WTC11 (cell line): ENCODE results near the gene VIT. TPM values are rescaled to one million over a fixed set of nuclear protein-coding genes. Genes with fewer than 3 reads are reported as not detected.

Source experiments
- ATAC-seq: fragments of 200-7000 bp; cut with Tn5 transposase; 2 replicates; pipeline ENCODE4 v1.10.0; 2021; ENCODE audit warnings: mild to moderate bottlenecking, moderate library complexity
- CTCF ChIA-PET: fragments of 300-600 bp; sonication (Branson Sonifier 250); formaldehyde crosslinking; loops from one replicate; lab custom pipeline; 2021; ENCODE audit warnings: antibody characterized with exemption; lab: Charles Lee
- POLR2A ChIA-PET: fragments of 350-600 bp; sonication (Branson Sonifier 250); formaldehyde crosslinking; loops from one replicate; lab custom pipeline; 2021; ENCODE audit warnings: antibody characterized with exemption; lab: Charles Lee
- DNase-seq: peaks from one replicate; pipeline ENCODE4 v3.0.0; 2021; ENCODE audit warnings: low spot score
- H3K27ac Mint-ChIP-seq: 2 replicates; pipeline ENCODE4 v1.8.0; 2021; ENCODE audit warnings: mixed read lengths
- H3K27me3 Mint-ChIP-seq: 2 replicates; pipeline ENCODE4 v1.8.0; 2021; ENCODE audit warnings: low read depth, mild to moderate bottlenecking, moderate library complexity, mixed read lengths
- H3K36me3 Mint-ChIP-seq: 2 replicates; pipeline ENCODE4 v1.8.0; 2021; ENCODE audit warnings: mixed read lengths
- H3K4me1 Mint-ChIP-seq: 2 replicates; pipeline ENCODE4 v1.8.0; 2022; ENCODE audit warnings: mixed read lengths
- H3K4me3 Mint-ChIP-seq: 2 replicates; pipeline ENCODE4 v1.8.0; 2021; ENCODE audit warnings: mild to moderate bottlenecking, moderate library complexity, mixed read lengths
- H3K9me3 Mint-ChIP-seq: 2 replicates; pipeline ENCODE4 v1.8.0; 2021; ENCODE audit warnings: mixed read lengths
- AR ChIP-seq: fragments of 250-450 bp; sonication (Bioruptor Pico); IDR thresholded peaks from 2 replicates; pipeline ENCODE4 v1.9.0; 2021; ENCODE audit warnings: mild to moderate bottlenecking
- CREM ChIP-seq: sonication (generic); formaldehyde crosslinking; IDR thresholded peaks from 2 replicates; pipeline ENCODE4 v1.8.1; 2022; ENCODE audit warnings: mild to moderate bottlenecking, missing genetic modification reagents, moderate library complexity
- ELF4 ChIP-seq: sonication (generic); formaldehyde crosslinking; IDR thresholded peaks from 2 replicates; pipeline ENCODE4 v1.8.1; 2022; ENCODE audit warnings: low read depth, mild to moderate bottlenecking, moderate library complexity, missing genetic modification reagents
- EMX1 ChIP-seq: fragments of 250-450 bp; sonication (Bioruptor Pico); IDR thresholded peaks from 2 replicates; pipeline ENCODE4 v1.8.0; 2021; ENCODE audit warnings: mild to moderate bottlenecking
- ESRRA ChIP-seq: sonication (generic); formaldehyde crosslinking; IDR thresholded peaks from 2 replicates; pipeline ENCODE4 v1.8.1; 2022; ENCODE audit warnings: mild to moderate bottlenecking, missing genetic modification reagents, borderline replicate concordance
- GABPB1 ChIP-seq: sonication (generic); formaldehyde crosslinking; IDR thresholded peaks from 2 replicates; pipeline ENCODE4 v1.8.1; 2023; ENCODE audit warnings: mild to moderate bottlenecking, missing genetic modification reagents
- GRHL2 ChIP-seq: fragments of 250-450 bp; sonication (Bioruptor Pico); IDR thresholded peaks from 2 replicates; pipeline ENCODE4 v1.8.0; 2022; ENCODE audit warnings: mild to moderate bottlenecking, moderate library complexity; ENCODE audit not compliant: insufficient replicate concordance, severe bottlenecking
- IRF2 ChIP-seq: sonication (generic); formaldehyde crosslinking; IDR thresholded peaks from 2 replicates; pipeline ENCODE4 v1.8.0; 2022; ENCODE audit warnings: low read depth, missing genetic modification reagents, borderline replicate concordance
- JAZF1 ChIP-seq: fragments of 250-450 bp; sonication (Bioruptor Pico); IDR thresholded peaks from 2 replicates; pipeline ENCODE4 v1.9.0; 2021; ENCODE audit warnings: moderate library complexity, mild to moderate bottlenecking, inconsistent platforms
- MXD4 ChIP-seq: fragments of 250-450 bp; sonication (Bioruptor Pico); IDR thresholded peaks from 2 replicates; pipeline ENCODE4 v1.8.0; 2021; ENCODE audit warnings: mild to moderate bottlenecking, moderate library complexity, borderline replicate concordance
- NFATC4 ChIP-seq: fragments of 250-450 bp; sonication (Bioruptor Pico); IDR thresholded peaks from 2 replicates; pipeline ENCODE4 v1.9.0; 2021; ENCODE audit warnings: mild to moderate bottlenecking
- NFE2L1 ChIP-seq: sonication (generic); formaldehyde crosslinking; IDR thresholded peaks from 2 replicates; pipeline ENCODE4 v1.8.1; 2023; ENCODE audit warnings: missing genetic modification reagents
- NR1H2 ChIP-seq: sonication (generic); formaldehyde crosslinking; IDR thresholded peaks from 2 replicates; pipeline ENCODE4 v1.9.0; 2021; ENCODE audit warnings: mild to moderate bottlenecking, moderate library complexity, missing genetic modification reagents
- OVOL2 ChIP-seq: fragments of 250-450 bp; sonication (Bioruptor Pico); IDR thresholded peaks from 2 replicates; pipeline ENCODE4 v1.9.0; 2021; ENCODE audit warnings: mild to moderate bottlenecking, borderline replicate concordance
- TCF7 ChIP-seq: sonication (generic); formaldehyde crosslinking; IDR thresholded peaks from 2 replicates; pipeline ENCODE4 v1.8.0; 2022; ENCODE audit warnings: mild to moderate bottlenecking, low read depth, missing genetic modification reagents, moderate library complexity
- TEAD1 ChIP-seq: sonication (generic); formaldehyde crosslinking; IDR thresholded peaks from 2 replicates; pipeline ENCODE4 v1.8.0; 2022; ENCODE audit warnings: mild to moderate bottlenecking, missing genetic modification reagents
- USF2 ChIP-seq: sonication (generic); formaldehyde crosslinking; IDR thresholded peaks from 2 replicates; pipeline ENCODE4 v1.8.1; 2023; ENCODE audit warnings: mild to moderate bottlenecking, missing genetic modification reagents, moderate library complexity
- ZNF138 ChIP-seq: sonication (generic); formaldehyde crosslinking; conservative IDR thresholded peaks from 2 replicates; pipeline ENCODE4 v1.8.1; 2022; ENCODE audit warnings: mild to moderate bottlenecking, moderate library complexity, missing genetic modification reagents
- ZNF219 ChIP-seq: sonication (generic); formaldehyde crosslinking; IDR thresholded peaks from 2 replicates; pipeline ENCODE4 v1.8.0; 2023; ENCODE audit warnings: missing genetic modification reagents, mild to moderate bottlenecking, borderline replicate concordance
- ZNF263 ChIP-seq: sonication (generic); formaldehyde crosslinking; IDR thresholded peaks from 2 replicates; pipeline ENCODE4 v1.8.1; 2022; ENCODE audit warnings: low read depth, mild to moderate bottlenecking, moderate library complexity, missing genetic modification reagents
- ZNF671 ChIP-seq: fragments of 250-450 bp; sonication (Bioruptor Pico); IDR thresholded peaks from 2 replicates; pipeline ENCODE4 v1.8.0; 2021; ENCODE audit warnings: mild to moderate bottlenecking
- ZSCAN18 ChIP-seq: fragments of 250-450 bp; sonication (Bioruptor Pico); IDR thresholded peaks from 2 replicates; pipeline ENCODE4 v2.1.2; 2022; ENCODE audit warnings: mild to moderate bottlenecking, moderate library complexity
- total RNA-seq: library from RNA; stranded (reverse); gene quantifications from 3 replicates; pipeline ENCODE4 v1.2.3, GENCODE V29; 2021
- TF ChIP-seq, protein P1 (sequence below): fragments of 250-450 bp; sonication (Bioruptor Pico); IDR thresholded peaks from 2 replicates; pipeline ENCODE4 v1.8.0; 2021; ENCODE audit warnings: mild to moderate bottlenecking
- TF ChIP-seq, protein P2 (sequence below): sonication (generic); formaldehyde crosslinking; IDR thresholded peaks from 2 replicates; pipeline ENCODE4 v1.8.0; 2022; ENCODE audit warnings: mild to moderate bottlenecking, missing genetic modification reagents

VIT gene
- total RNA-seq, 1 experiment from 2014 or later, result 0.46 TPM

DNA sequence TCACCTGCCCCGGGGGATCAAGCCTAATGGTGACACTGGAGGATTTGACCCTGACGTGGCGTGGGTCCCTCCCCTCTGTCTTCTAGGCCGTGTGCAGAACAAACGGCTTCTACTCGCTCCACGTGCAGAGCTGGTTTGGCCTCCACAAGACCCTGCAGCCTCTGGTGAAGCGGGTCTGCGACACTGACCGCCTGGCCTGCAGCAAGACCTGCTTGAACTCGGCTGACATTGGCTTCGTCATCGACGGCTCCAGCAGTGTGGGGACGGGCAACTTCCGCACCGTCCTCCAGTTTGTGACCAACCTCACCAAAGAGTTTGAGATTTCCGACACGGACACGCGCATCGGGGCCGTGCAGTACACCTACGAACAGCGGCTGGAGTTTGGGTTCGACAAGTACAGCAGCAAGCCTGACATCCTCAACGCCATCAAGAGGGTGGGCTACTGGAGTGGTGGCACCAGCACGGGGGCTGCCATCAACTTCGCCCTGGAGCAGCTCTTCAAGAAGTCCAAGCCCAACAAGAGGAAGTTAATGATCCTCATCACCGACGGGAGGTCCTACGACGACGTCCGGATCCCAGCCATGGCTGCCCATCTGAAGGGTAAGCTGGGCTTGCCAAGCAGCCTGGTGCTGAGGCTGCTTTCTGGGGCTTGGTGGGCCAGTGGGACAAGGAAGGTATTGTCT is 112.0 kb downstream of the VIT start (continued):
- TF ChIP-seq NFATC4 (CRISPR knock-in tag), result no peak
- TF ChIP-seq, all 79 proteins: peak for 0

GRCh38 chr2:36809069-36809445 is 112.5 kb downstream of the VIT start:
- H3K4me3 Mint-ChIP-seq, result no peak overlapping the region
- POLR2A ChIA-PET, result no interaction called here
- peaks cover 6% of the 10 kb centered on the region; the same call in 1 of the 2 replicates for H3K4me1 Mint-ChIP-seq
- H3K27me3 Mint-ChIP-seq, result peaks cover 2% of the 10 kb centered on the region; the same call in 1 of the 2 replicates
- no peak for TF ChIP-seq EMX1 (CRISPR knock-in tag)
- TF ChIP-seq OVOL2 (CRISPR knock-in tag), result no peak
- TF ChIP-seq USF2 (CRISPR knock-in tag), result no peak
- no peak for TF ChIP-seq IRF2
- TF ChIP-seq TEAD1 (CRISPR knock-in tag), result no peak
- TF ChIP-seq CREM (CRISPR knock-in tag), result no peak
- TF ChIP-seq, protein P1, sequence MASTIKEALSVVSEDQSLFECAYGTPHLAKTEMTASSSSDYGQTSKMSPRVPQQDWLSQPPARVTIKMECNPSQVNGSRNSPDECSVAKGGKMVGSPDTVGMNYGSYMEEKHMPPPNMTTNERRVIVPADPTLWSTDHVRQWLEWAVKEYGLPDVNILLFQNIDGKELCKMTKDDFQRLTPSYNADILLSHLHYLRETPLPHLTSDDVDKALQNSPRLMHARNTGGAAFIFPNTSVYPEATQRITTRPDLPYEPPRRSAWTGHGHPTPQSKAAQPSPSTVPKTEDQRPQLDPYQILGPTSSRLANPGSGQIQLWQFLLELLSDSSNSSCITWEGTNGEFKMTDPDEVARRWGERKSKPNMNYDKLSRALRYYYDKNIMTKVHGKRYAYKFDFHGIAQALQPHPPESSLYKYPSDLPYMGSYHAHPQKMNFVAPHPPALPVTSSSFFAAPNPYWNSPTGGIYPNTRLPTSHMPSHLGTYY (CRISPR knock-in tag), result no peak
- no peak for TF ChIP-seq NR1H2 (CRISPR knock-in tag)
- TF ChIP-seq ELF4 (CRISPR knock-in tag), result no peak
- TF ChIP-seq ZSCAN18 (CRISPR knock-in tag), result no peak
- TF ChIP-seq, all 79 proteins: peak for 0
- DNase-seq (no peak), ATAC-seq (no peak)
- Mint-ChIP-seq H3K9me3 (peaks cover 19% of the 10 kb centered on the region), H3K36me3 (no peaks in the 10 kb centered on the region), H3K27ac (no peak overlapping the region)
- CTCF ChIA-PET, result no interaction called here

GRCh38 chr2:36811071-36811470 is 114.6 kb downstream of the VIT start:
- DNase-seq (no peak), ATAC-seq (no peak)
- Mint-ChIP-seq H3K4me3 (no peak overlapping the region), H3K27ac (no peak overlapping the region), H3K36me3 (no peaks in the 10 kb centered on the region), H3K4me1 (peaks cover 3% of the 10 kb centered on the region; the same call in 1 of the 2 replicates), H3K27me3 (peaks cover 2% of the 10 kb centered on the region; the same call in 1 of the 2 replicates), H3K9me3 (peaks cover 19% of the 10 kb centered on the region)
- POLR2A ChIA-PET, result no interaction called here
- CTCF ChIA-PET, result interaction anchor here (0.7 to 2.9 kb wide), 5 partner anchors 10 to 215 kb away, joined by 3 to 13 read pairs (median 4); no protein-coding TSS in a partner anchor
- TF ChIP-seq JAZF1 (CRISPR knock-in tag) (no peak), NFE2L1 (CRISPR knock-in tag) (no peak), ZNF671 (no peak), MXD4 (no peak), ZNF263 (CRISPR knock-in tag) (no peak), GRHL2 (CRISPR knock-in tag) (no peak), TCF7 (CRISPR knock-in tag) (no peak), GABPB1 (CRISPR knock-in tag) (no peak), ZNF219 (CRISPR knock-in tag) (no peak), ZNF138 (CRISPR knock-in tag) (no peak), CREM (CRISPR knock-in tag) (no peak), AR (no peak), OVOL2 (CRISPR knock-in tag) (no peak), ESRRA (no peak)
- TF ChIP-seq, protein P1 (CRISPR knock-in tag), result no peak
- TF ChIP-seq, protein P2, sequence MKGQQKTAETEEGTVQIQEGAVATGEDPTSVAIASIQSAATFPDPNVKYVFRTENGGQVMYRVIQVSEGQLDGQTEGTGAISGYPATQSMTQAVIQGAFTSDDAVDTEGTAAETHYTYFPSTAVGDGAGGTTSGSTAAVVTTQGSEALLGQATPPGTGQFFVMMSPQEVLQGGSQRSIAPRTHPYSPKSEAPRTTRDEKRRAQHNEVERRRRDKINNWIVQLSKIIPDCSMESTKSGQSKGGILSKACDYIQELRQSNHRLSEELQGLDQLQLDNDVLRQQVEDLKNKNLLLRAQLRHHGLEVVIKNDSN (CRISPR knock-in tag), result no peak
